Endothelial cell of umbilical vein (primary cell): ENCODE results near the gene KIF21B. TPM values are rescaled to one million over a fixed set of nuclear protein-coding genes. Genes with fewer than 3 reads are reported as not detected.

ENCODE experiments used
- BruUV-seq: library from RNA; stranded (reverse); fragments of 400-500 nt; replicated peaks from 2 replicates; lab custom pipeline; 2021; lab: Mats Ljungman, UMichigan
- CTCF ChIA-PET: fragments of 300-600, 350-600 bp; sonication (Branson Sonifier 250); formaldehyde crosslinking; loops from one replicate; lab custom pipeline; 2021; ENCODE audit warnings: antibody characterized with exemption, inconsistent platforms; lab: Charles Lee
- POLR2A ChIA-PET: fragments of 300-600, 350-600 bp; sonication (Branson Sonifier 250); formaldehyde crosslinking; loops from one replicate; lab custom pipeline; 2021; ENCODE audit warnings: antibody characterized with exemption, inconsistent platforms; lab: Charles Lee
- DNase-seq: peaks from one replicate; pipeline ENCODE4 v3.0.0-alpha.2; 2011; ENCODE audit warnings: low read depth, low spot score
- FAIRE-seq: peaks from 2 replicates; lab custom pipeline; 2011; peaks lifted over from hg19 to GRCh38; lab: Jason Lieb, UNC
- H2AFZ ChIP-seq: 2 replicates; pipeline ENCODE4 v1.6.0; 2012; ENCODE audit warnings: low read depth, low read length, control low read depth, inconsistent platforms
- H3K27ac ChIP-seq: 2 replicates; pipeline ENCODE4 v1.5.1; 2011; ENCODE audit warnings: low read depth, mild to moderate bottlenecking, control low read depth, low read length, moderate library complexity; ENCODE audit not compliant: insufficient read depth
- H3K27me3 ChIP-seq, 2 experiments: 2 replicates each; pipeline versions ENCODE4 v1.6.0 to v1.6.1; 2011; ENCODE audit warnings: low read length in 2 of 2, mixed read lengths in 1 of 2; ENCODE audit not compliant: control insufficient read depth in 2 of 2, insufficient read depth in 2 of 2
- H3K36me3 ChIP-seq, 2 experiments: 2 replicates in 1 of 2; 3 replicates in 1 of 2; pipeline ENCODE4 v1.5.1; 2011; ENCODE audit warnings: low read length in 2 of 2, mild to moderate bottlenecking in 1 of 2, moderate library complexity in 1 of 2; ENCODE audit not compliant: control insufficient read depth in 2 of 2, insufficient read depth in 2 of 2; ENCODE audit errors: extremely low read depth in 1 of 2
- H3K4me1 ChIP-seq: 3 replicates; pipeline ENCODE4 v1.5.1; 2011; ENCODE audit warnings: mild to moderate bottlenecking, low read length; ENCODE audit not compliant: control insufficient read depth, insufficient read depth; ENCODE audit errors: extremely low read depth
- H3K4me2 ChIP-seq: 2 replicates; pipeline ENCODE4 v1.6.1; 2011; ENCODE audit warnings: low read length, control low read depth, mixed read lengths; ENCODE audit not compliant: insufficient read depth
- H3K4me3 ChIP-seq, 3 experiments: fragments of 200-600 bp in 1 of 3; sonication (generic), shearing (Covaris generic) in 1 of 3; replicated peaks in 1 of 3; 2 replicates each; pipeline ENCODE4 v1.5.1; 2011 to 2016; ENCODE audit warnings: control low read depth in 3 of 3, low read length in 3 of 3, mild to moderate bottlenecking in 2 of 3, inconsistent platforms in 1 of 3, low read depth in 1 of 3, moderate library complexity in 1 of 3; ENCODE audit not compliant: insufficient read depth in 1 of 3
- H3K79me2 ChIP-seq: 2 replicates; pipeline ENCODE4 v1.6.0; 2012; ENCODE audit warnings: low read length, inconsistent platforms; ENCODE audit not compliant: control insufficient read depth, insufficient read depth
- H3K9ac ChIP-seq: replicated peaks from 2 replicates; pipeline ENCODE3; 2011; ENCODE audit warnings: low read length, control low read depth; ENCODE audit not compliant: insufficient read depth; ENCODE audit errors: extremely low read depth
- H3K9me1 ChIP-seq: replicated peaks from 3 replicates; pipeline ENCODE4 v1.6.0; 2011; ENCODE audit warnings: mild to moderate bottlenecking, low read length; ENCODE audit not compliant: control insufficient read depth, insufficient read depth; ENCODE audit errors: extremely low read depth
- H3K9me3 ChIP-seq: replicated peaks from 2 replicates; pipeline ENCODE4 v1.5.1; 2012; ENCODE audit warnings: low read length, inconsistent platforms; ENCODE audit not compliant: control insufficient read depth, insufficient read depth
- H4K20me1 ChIP-seq: replicated peaks from 2 replicates; pipeline ENCODE3; 2011; ENCODE audit warnings: mild to moderate bottlenecking, low read length; ENCODE audit not compliant: control insufficient read depth, insufficient read depth; ENCODE audit errors: extremely low read depth
- CTCF ChIP-seq, 2 donors: IDR thresholded peaks; 1 replicate in 1 of 2; 2 replicates in 1 of 2; pipeline ENCODE4 v1.5.1; 2011; ENCODE audit warnings: low read length in 2 of 2, mild to moderate bottlenecking in 2 of 2, moderate library complexity in 2 of 2, control low read depth in 1 of 2, inconsistent platforms in 1 of 2, low read depth in 1 of 2; ENCODE audit not compliant: insufficient read depth in 1 of 2; ENCODE audit errors: extremely low read depth in 1 of 2
- EZH2 ChIP-seq: IDR thresholded peaks from 2 replicates; pipeline ENCODE4 v1.6.1; 2012; ENCODE audit warnings: borderline replicate concordance, low read depth, mild to moderate bottlenecking, moderate library complexity, low read length, inconsistent platforms; ENCODE audit not compliant: severe bottlenecking
- FOS ChIP-seq: IDR thresholded peaks from 2 replicates; pipeline ENCODE4 v1.6.1; 2011; ENCODE audit warnings: mild to moderate bottlenecking, low read length, moderate library complexity, borderline replicate concordance; ENCODE audit not compliant: insufficient read depth
- GATA2 ChIP-seq: IDR thresholded peaks from 2 replicates; pipeline ENCODE4 v1.7.0; 2011; ENCODE audit warnings: low read depth, mild to moderate bottlenecking, moderate library complexity, mixed read lengths, low read length; ENCODE audit not compliant: insufficient read length, insufficient read depth
- JUN ChIP-seq: IDR thresholded peaks from 2 replicates; pipeline ENCODE4 v1.6.1; 2011; ENCODE audit warnings: borderline replicate concordance, low read depth; ENCODE audit not compliant: insufficient read length, insufficient read depth
- MAX ChIP-seq: IDR thresholded peaks from 2 replicates; pipeline ENCODE4 v1.6.1; 2011; ENCODE audit not compliant: insufficient read depth, insufficient read length
- MYC ChIP-seq: IDR thresholded peaks from one replicate; pipeline ENCODE4 v1.6.1; 2011; ENCODE audit warnings: mild to moderate bottlenecking, low read depth, low read length
- POLR2A ChIP-seq: IDR thresholded peaks from 2 replicates; pipeline ENCODE4 v1.6.1; 2012; ENCODE audit warnings: low read depth, mild to moderate bottlenecking, control low read depth, low read length
- POLR2AphosphoS5 ChIP-seq: IDR thresholded peaks from 2 replicates; pipeline ENCODE4 v1.6.1; 2012; ENCODE audit warnings: low read depth, mild to moderate bottlenecking, control low read depth, low read length, moderate library complexity; ENCODE audit not compliant: insufficient read depth
- dilution Hi-C: fragments of 300-500 bp; cut with MboI; formaldehyde crosslinking; loops from one replicate; pipeline ENCODE4 v1.15.0; 2019; ENCODE audit warnings: low sequenced_read_pairs; ENCODE audit not compliant: extremely low pct_ligation_motif_present
- intact Hi-C: fragments of 100-400 bp; cut with micrococcal nuclease; formaldehyde crosslinking; loops from one replicate; pipeline ENCODE4 v1.10.0; 2022
- polyA plus RNA-seq, 4 experiments: library from polyadenylated mRNA; depleted of rRNA in 3 of 4; stranded (reverse) in 3 of 4; unstranded in 1 of 4; fragments of >200 nt; gene quantifications; 2 replicates each; pipeline versions ENCODE4 v1.2.1 to v1.2.3, GENCODE V29; 2011 to 2012; ENCODE audit warnings: missing spikeins in 1 of 4
- total RNA-seq: library from RNA; stranded (reverse); gene quantifications from 2 replicates; pipeline ENCODE4 v1.2.3, GENCODE V29; 2021

The KIF21B gene
- total and polyA plus RNA-seq, 2 donors (not counting 3 experiments of a cell fraction or from before 2014, with no cell fraction given): 1.9 to 4.4 TPM

GRCh38 chr1:200966934-200967333 is 56.6 kb downstream of the KIF21B start:
- no peak for FAIRE-seq
- no peaks in the 10 kb centered on the region for H3K4me1 ChIP-seq
- no peak overlapping the region for H2AFZ ChIP-seq
- H3K4me3 ChIP-seq: no peak overlapping the region
- no peak for TF ChIP-seq FOS
- TF ChIP-seq POLR2AphosphoS5: no peak
- no peak for TF ChIP-seq CTCF (IDR thresholded peaks at IDR 0.05; ENCODE audit: extremely low read depth in 1 of 2, insufficient read depth in 1 of 2, low read depth in 1 of 2, low read length in 2 of 2)
- TF ChIP-seq MYC: no peak
- TF ChIP-seq JUN: no peak
- no peak for TF ChIP-seq GATA2
- no peak for TF ChIP-seq POLR2A
- no peak for TF ChIP-seq MAX
- TF ChIP-seq EZH2: no peak
- H4K20me1 ChIP-seq: no peaks in the 10 kb centered on the region
- no peaks in the 10 kb centered on the region for H3K79me2 ChIP-seq
- BruUV-seq: no TSS peak
- ChIA-PET POLR2A (no interaction called here), CTCF (interaction anchor here (0.8 kb wide), 1 partner anchor 76 kb away, joined by 3 read pairs; no protein-coding TSS in a partner anchor)
- H3K9ac ChIP-seq: no peak overlapping the region
- intact Hi-C loops (no loop called here), dilution Hi-C loops (no loop called here)
- H3K36me3 ChIP-seq: no peaks in the 10 kb centered on the region
- no peak for DNase-seq
- no peaks in the 10 kb centered on the region for H3K9me1 ChIP-seq
- no peak overlapping the region for H3K4me2 ChIP-seq
- H3K27ac ChIP-seq: no peak overlapping the region
- H3K9me3 ChIP-seq: no peaks in the 10 kb centered on the region
- H3K27me3 ChIP-seq: peaks cover 0 to 1% of the 10 kb centered on the region in 2 experiments
